HG03439 (cell line): ENCODE data around the gene PIBF1.
"Not testable (repeated sequence)": the region's sequence is repeated elsewhere in the genome, so short reads cannot be mapped to it uniquely, and the experiment has no call there.

Source experiments
- ATAC-seq: cut with Tn5 transposase; IDR thresholded peaks from one replicate; pipeline ENCODE4 v1.9.1; 2021; ENCODE audit warnings: mild to moderate bottlenecking, moderate library complexity; ENCODE audit not compliant: unreplicated experiment

PIBF1 gene

GRCh38 chr13:72896869-72897268 is 114.9 kb downstream of the PIBF1 start:
- ATAC-seq = no peak

GRCh38 chr13:72901546-72901945 is 119.6 kb downstream of the PIBF1 start:
- ATAC-seq = not testable (repeated sequence)

- ATAC-seq = no peak
Measured at GRCh38 chr13:72908416-72908815, 126.5 kb downstream of the PIBF1 start.

GRCh38 chr13:72911981-72912380 is 130.0 kb downstream of the PIBF1 start:
- no peak for ATAC-seq

- no peak for ATAC-seq
Measured at GRCh38 chr13:72920097-72920496, 138.2 kb downstream of the PIBF1 start.

- ATAC-seq = no peak
Measured at GRCh38 chr13:72931311-72931710, 149.4 kb downstream of the PIBF1 start.

GRCh38 chr13:72932250-72932649 is 150.3 kb downstream of the PIBF1 start:
- ATAC-seq = no peak

GRCh38 chr13:72946267-72946666 is 164.3 kb downstream of the PIBF1 start:
- not testable (repeated sequence) for ATAC-seq

- ATAC-seq = no peak
Measured at GRCh38 chr13:72952529-72953141, 170.7 kb downstream of the PIBF1 start.

- no peak for ATAC-seq
Measured at GRCh38 chr13:72953391-72953965, 171.5 kb downstream of the PIBF1 start.

- no peak for ATAC-seq
Measured at GRCh38 chr13:72959643-72960042, 177.7 kb downstream of the PIBF1 start.

- ATAC-seq = no peak
Measured at GRCh38 chr13:72960114-72960513, 178.2 kb downstream of the PIBF1 start.

GRCh38 chr13:72960541-72960940 is 178.6 kb downstream of the PIBF1 start:
- no peak for ATAC-seq

GRCh38 chr13:72963762-72964161 is 181.8 kb downstream of the PIBF1 start:
- ATAC-seq = no peak

GRCh38 chr13:72970301-72970880 is 188.5 kb downstream of the PIBF1 start:
- ATAC-seq = no peak

GRCh38 chr13:72970956-72971355 is 189.0 kb downstream of the PIBF1 start:
- ATAC-seq = no peak

- no peak for ATAC-seq
Measured at GRCh38 chr13:72973234-72973633, 191.3 kb downstream of the PIBF1 start.

- no peak for ATAC-seq
Measured at GRCh38 chr13:72983085-72983768, 201.3 kb downstream of the PIBF1 start.

- ATAC-seq = no peak
Measured at GRCh38 chr13:72985610-72986009, 203.7 kb downstream of the PIBF1 start.

- no peak for ATAC-seq
Measured at GRCh38 chr13:72986197-72986596, 204.3 kb downstream of the PIBF1 start.

GRCh38 chr13:72990953-72991352 is 209.0 kb downstream of the PIBF1 start:
- no peak for ATAC-seq

GRCh38 chr13:72998012-72998411 is 216.1 kb downstream of the PIBF1 start:
- no peak for ATAC-seq
